Measurements from ENCODE around the gene SDK2.

The SDK2 gene

DNA sequence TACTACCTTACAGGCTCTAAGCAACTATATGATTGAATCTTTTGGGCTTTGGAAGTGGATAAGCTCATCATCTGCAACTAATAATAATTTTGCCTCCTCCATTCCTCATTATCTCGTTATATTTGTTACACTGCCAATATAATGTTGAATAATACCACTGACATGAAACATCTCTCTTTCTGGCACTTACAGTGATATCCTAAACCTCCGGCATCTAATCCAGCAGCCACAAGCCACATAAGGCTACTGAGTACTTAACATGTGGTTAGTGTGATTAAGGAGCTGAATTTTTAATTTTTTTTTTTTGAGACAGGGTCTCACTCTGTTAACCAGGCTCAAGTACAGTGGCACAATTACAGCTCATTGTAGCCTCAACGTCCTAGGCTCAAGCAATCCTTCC lies 342.1 kb downstream of the SDK2 start:
- H3K27me3 ChIP-seq (ENCODE audit: control insufficient read depth, low read length): no peaks in the 10 kb centered on the region; the same call in 1 of the 2 replicates
- H3F3A ChIP-seq (ENCODE audit: control insufficient read depth, insufficient read depth): no peaks in the 10 kb centered on the region
- H3K9me2 ChIP-seq (replicated peaks; ENCODE audit: control insufficient read depth, low read length): no peaks in the 10 kb centered on the region
- no peaks in the 10 kb centered on the region for H3K36me3 ChIP-seq (ENCODE audit: control insufficient read depth, low read length)
- H4K20me1 ChIP-seq (ENCODE audit: control insufficient read depth, insufficient read depth, low read depth, low read length): no peaks in the 10 kb centered on the region
- no peak overlapping the region for H3K27ac ChIP-seq (ENCODE audit: low read depth, low read length)
- no peaks in the 10 kb centered on the region for H3K4me1 ChIP-seq (ENCODE audit: control insufficient read depth, low read length)
- H3K4me2 ChIP-seq (ENCODE audit: low read length): no peak overlapping the region
- no peaks in the 10 kb centered on the region for H3K9me3 ChIP-seq (ENCODE audit: control insufficient read depth, insufficient read depth, low read length)
- no peak overlapping the region for H3K4me3 ChIP-seq (ENCODE audit: low read length)
- no peaks in the 10 kb centered on the region for H3K79me2 ChIP-seq (ENCODE audit: control insufficient read depth, low read length)
- TF ChIP-seq CTCF (IDR thresholded peaks at IDR 0.05; ENCODE audit: low read depth, low read length, poor library complexity, severe bottlenecking): no peak
- no peak for TF ChIP-seq EZH2phosphoT487 (IDR thresholded peaks at IDR 0.05; ENCODE audit: borderline replicate concordance, low read length)

GRCh38 chr17:73301369-73301768 lies 342.9 kb downstream of the SDK2 start:
- Histone ChIP-seq H4K20me1 (ENCODE audit: control insufficient read depth, insufficient read depth, low read depth, low read length) (no peaks in the 10 kb centered on the region), H3F3A (ENCODE audit: control insufficient read depth, insufficient read depth) (no peaks in the 10 kb centered on the region), H3K4me3 (ENCODE audit: low read length) (no peak overlapping the region), H3K79me2 (ENCODE audit: control insufficient read depth, low read length) (no peaks in the 10 kb centered on the region), H3K4me1 (ENCODE audit: control insufficient read depth, low read length) (no peaks in the 10 kb centered on the region), H3K27me3 (ENCODE audit: control insufficient read depth, low read length) (no peaks in the 10 kb centered on the region; the same call in 1 of the 2 replicates), H3K9me3 (ENCODE audit: control insufficient read depth, insufficient read depth, low read length) (no peaks in the 10 kb centered on the region), H3K9me2 (replicated peaks; ENCODE audit: control insufficient read depth, low read length) (no peaks in the 10 kb centered on the region), H3K27ac (ENCODE audit: low read depth, low read length) (no peak overlapping the region), H3K4me2 (ENCODE audit: low read length) (no peak overlapping the region), H3K36me3 (ENCODE audit: control insufficient read depth, low read length) (no peaks in the 10 kb centered on the region)
- TF ChIP-seq EZH2phosphoT487 (IDR thresholded peaks at IDR 0.05; ENCODE audit: borderline replicate concordance, low read length) (no peak), CTCF (IDR thresholded peaks at IDR 0.05; ENCODE audit: low read depth, low read length, poor library complexity, severe bottlenecking) (no peak)

DNA sequence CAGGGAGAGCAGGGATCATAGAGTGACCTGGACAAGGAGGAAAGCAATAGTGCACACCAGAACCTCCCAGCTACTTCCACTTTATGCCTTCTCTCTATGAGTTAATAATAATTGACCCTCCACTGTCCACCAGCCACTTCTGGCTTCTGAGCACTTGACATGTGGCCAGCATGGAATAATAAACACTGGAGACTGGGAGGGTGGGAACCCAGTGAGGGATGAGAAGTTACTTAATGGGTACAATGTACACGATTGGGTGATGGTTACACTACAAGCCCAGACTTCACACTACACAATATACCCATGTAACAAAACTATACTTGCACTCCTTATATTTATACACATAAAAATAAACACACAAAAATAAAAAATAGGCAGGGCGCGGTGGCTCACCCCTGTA lies 343.9 kb downstream of the SDK2 start:
- no peaks in the 10 kb centered on the region for H3K36me3 ChIP-seq (ENCODE audit: control insufficient read depth, low read length)
- no peak overlapping the region for H3K27ac ChIP-seq (ENCODE audit: low read depth, low read length)
- H3F3A ChIP-seq (ENCODE audit: control insufficient read depth, insufficient read depth): no peaks in the 10 kb centered on the region
- TF ChIP-seq EZH2phosphoT487 (IDR thresholded peaks at IDR 0.05; ENCODE audit: borderline replicate concordance, low read length) (no peak), CTCF (IDR thresholded peaks at IDR 0.05; ENCODE audit: low read depth, low read length, poor library complexity, severe bottlenecking) (no peak)
- no peaks in the 10 kb centered on the region for H3K4me1 ChIP-seq (ENCODE audit: control insufficient read depth, low read length)
- H3K9me2 ChIP-seq (replicated peaks; ENCODE audit: control insufficient read depth, low read length): no peaks in the 10 kb centered on the region
- H3K4me3 ChIP-seq (ENCODE audit: low read length): no peak overlapping the region
- no peak overlapping the region for H3K4me2 ChIP-seq (ENCODE audit: low read length)
- no peaks in the 10 kb centered on the region for H3K9me3 ChIP-seq (ENCODE audit: control insufficient read depth, insufficient read depth, low read length)
- no peaks in the 10 kb centered on the region for H3K79me2 ChIP-seq (ENCODE audit: control insufficient read depth, low read length)
- H4K20me1 ChIP-seq (ENCODE audit: control insufficient read depth, insufficient read depth, low read depth, low read length): no peaks in the 10 kb centered on the region
- no peaks in the 10 kb centered on the region for H3K27me3 ChIP-seq (ENCODE audit: control insufficient read depth, low read length)

Measured in DOHH2 (cell line).